ENCODE measurements around the gene AKT1.
"Not testable (repeated sequence)": the region's sequence is repeated elsewhere in the genome, so short reads cannot be mapped to it uniquely, and the experiment has no call there.

The AKT1 gene

DNA sequence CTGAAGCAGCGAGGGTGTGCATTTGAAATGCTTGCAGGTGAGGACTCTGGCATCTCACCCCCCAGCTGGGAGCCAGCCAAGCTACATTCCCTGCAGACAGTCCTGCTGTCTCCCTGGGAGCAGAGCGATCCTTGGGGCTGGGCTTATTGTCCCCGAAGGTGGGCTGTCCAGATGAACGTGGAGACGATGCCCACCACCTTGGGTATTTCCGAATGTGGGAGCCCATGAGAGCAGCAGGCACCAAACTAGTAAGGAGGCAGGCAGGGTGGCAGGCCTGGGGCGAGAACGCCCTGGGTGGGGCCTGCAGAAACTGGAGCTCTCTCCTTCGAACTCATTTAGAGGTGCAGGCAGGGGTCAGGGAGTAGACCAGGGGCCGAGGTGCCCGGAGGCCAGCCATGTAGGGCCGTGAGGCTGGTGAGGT is 23.8 kb upstream of the AKT1 start:
- no peak for FAIRE-seq

DNA sequence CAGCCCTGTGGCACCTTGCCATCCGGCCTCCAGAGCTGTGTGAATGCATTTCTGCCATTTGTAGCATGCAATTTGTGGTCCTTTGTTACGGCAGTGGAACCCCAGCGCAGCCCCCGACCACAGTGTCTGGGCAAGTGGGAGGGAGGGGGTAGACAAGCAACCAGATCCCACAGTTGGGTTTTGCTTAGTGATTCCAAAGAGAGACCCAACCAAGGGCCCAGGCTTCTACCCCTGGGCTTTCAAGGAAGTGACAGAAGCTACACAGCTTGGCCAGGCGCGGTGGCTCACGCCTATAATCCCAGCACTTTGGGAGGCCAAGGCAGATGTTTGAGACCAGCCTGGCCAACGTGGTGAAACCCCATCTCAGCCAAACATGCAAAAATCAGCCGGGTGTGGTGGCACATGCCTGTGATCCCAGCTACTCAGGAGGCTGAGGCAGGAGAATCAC is 23.2 kb upstream of the AKT1 start:
- no peak for DNase-seq (ENCODE audit: low spot score)
- no peak for FAIRE-seq

More for the DNA sequence above, 23.8 kb upstream of the AKT1 start:
- no peak for DNase-seq (ENCODE audit: low spot score)

DNA sequence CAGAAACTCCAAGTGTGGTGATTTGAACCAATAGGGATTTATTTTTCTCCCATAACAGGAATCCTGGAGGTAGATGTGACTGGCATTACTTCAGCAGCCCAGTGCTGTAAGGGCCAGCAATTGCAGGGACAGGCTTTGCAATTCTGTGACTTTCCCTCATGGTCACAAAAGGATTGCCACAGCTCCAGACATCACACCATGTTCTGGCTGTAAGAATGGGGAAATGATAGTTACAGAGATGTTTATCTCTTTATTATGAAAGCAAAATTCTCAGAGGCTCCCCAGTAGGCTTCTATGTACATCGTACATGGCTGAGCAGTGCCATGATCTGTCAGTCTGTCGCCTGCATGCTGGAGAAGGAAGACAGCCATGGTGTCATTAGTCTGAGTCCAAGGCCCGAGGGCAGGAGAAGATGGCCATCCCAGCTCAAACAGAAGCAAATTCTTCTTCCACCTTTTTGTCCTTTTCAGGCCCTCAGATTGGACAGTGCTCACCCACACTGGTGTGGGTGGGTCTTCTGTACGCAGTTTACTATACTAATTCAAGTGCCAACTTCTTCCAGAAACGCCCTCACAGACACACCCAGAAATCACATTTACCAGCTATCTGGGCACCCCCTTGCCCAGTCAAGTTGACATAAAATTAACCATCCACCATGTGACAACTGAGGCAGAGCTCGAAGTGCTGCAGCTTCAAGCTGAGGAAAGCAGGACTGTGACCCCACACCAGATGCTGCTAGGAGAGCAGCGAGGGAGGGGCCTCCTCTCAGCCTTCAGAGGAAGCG is 22.6 kb upstream of the AKT1 start:
- DNase-seq (ENCODE audit: low spot score) (no peak), FAIRE-seq (no peak)

DNA sequence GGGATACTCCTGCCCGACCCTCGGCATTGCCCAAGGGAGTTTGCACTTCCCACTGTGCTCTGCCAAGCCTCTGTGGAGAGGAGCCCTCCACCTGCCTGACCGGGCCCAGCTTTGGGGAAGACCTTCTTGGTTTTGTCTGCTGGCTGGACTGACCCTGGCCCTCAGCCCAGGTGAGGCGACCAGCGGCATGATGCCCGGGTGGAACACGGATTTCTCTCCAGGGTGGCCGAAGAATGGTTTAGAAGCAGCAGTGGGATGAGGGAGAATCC is 21.0 kb upstream of the AKT1 start:
- DNase-seq (ENCODE audit: low spot score) (no peak), FAIRE-seq (no peak)

DNA sequence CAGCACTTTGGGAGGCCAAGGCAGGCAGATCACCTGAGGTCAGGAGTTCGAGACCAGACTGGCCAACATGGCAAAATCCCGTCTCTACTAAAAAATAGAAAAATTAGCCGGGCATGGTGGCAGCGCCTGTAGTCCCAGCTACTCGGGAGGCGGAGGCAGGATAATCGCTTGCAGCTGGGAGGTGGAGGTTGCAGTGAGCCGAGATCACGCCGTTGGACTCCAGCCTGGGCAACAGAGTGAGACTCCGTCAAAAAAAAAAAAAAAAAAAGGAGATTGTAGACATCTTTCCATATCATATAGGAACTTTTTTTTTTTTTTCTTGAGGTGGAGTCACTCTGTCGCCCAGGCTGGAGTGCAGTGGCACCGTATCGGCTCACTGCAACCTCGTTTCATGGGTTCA is 19.2 kb upstream of the AKT1 start:
- not testable (repeated sequence) for FAIRE-seq; DNase-seq (ENCODE audit: low spot score)

DNA sequence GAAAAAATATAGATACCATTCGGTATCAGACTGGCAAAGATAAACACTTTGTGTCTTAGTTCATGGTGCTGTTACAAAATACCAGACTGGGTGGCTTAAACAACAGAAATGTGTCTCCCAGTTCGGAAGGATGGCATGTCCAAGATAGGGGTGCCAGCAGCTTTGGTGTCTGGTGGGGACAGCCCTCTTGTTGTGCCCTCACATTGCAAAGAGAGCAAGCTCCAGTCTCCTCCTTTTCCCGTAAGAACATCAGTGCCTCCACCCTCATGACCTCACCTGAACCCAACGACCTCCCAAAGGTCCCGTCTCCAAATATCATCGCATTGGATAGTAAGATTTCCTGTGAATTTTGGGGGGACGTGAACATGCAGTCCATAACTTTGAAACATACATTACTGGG is 17.7 kb upstream of the AKT1 start:
- no peak for DNase-seq (ENCODE audit: low spot score)
- FAIRE-seq, result no peak

DNA sequence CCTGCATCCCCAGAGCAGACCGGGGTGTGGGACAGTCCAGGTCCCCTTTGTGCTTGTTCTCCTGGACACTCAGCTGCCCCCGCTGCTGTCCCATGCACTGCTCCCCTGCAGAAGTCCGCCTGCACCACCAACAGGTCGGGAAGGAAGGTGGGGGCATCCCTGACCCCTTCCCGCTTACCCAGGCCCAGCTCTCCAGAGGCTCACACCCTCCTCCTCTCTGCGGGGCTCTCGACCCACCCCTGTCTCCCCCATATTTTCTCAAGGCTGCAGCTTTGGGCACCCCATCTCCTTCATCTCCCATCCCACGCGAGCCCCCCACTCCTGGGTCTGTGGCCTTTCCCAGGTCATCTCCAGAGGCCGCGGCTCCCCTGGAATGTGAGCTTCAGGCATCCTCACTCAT is 14.8 kb upstream of the AKT1 start:
- DNase-seq (ENCODE audit: low spot score), result no peak
- FAIRE-seq, result no peak

DNA sequence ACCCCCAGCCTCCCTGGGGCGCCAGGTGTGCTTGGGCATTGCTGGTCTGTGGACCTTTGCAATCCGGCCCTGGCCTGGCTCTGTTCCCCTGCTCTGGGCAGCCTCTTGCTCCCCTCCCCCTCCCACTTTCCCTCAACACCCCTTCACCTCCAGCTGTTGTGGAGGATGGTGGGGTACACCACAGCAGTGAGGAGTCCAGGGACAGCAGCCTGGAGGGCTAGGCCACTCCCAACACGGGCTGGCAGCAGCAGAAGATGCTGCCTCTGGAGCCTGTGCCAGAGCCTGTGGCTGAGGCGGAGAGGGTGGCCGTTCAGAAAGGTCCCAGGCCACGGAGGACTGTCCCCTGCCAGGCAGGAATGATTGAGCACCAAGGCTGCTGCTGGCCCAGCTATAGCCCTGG is 12.9 kb upstream of the AKT1 start:
- DNase-seq (ENCODE audit: low spot score), result no peak
- FAIRE-seq, result no peak

DNA sequence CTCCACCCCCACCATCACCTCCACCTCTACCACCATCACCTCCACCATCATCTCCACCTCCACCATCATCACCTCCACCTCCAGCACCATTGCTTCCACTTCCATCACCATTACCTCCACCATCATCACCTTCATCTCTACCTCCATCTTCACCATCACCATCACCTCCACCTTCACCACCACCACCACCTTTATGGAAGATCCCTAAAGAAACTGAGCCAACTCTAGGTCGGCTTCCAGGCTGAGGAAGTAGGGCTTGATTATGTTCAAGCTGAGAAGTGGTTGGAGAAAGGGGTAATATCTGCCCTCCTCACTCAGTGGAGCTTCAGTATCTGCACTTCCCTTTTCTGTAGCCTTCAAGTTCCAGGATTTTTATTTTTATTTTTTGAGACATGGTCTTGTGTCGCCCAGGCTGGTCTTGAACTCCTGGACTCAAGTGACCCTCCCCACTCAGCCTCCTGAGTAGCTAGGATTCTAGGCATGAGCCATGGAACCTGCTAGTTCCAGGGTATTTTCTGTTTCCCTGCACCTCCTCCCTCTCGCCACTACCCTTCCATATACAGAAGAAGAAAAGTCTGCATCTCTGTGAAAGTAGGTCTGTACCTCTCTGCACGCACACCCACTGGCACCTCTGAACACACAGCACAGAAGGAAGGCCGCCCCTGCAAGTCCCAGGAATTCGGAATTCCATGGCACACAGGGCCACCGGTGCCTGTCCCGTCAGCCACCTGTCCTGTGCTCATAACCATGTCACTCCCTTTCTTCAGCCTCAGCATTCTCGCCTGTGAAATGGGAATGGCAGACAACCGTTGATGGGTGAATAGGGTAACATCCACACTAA is 11.3 kb upstream of the AKT1 start:
- DNase-seq (ENCODE audit: low spot score), result no peak
- no peak for FAIRE-seq

DNA sequence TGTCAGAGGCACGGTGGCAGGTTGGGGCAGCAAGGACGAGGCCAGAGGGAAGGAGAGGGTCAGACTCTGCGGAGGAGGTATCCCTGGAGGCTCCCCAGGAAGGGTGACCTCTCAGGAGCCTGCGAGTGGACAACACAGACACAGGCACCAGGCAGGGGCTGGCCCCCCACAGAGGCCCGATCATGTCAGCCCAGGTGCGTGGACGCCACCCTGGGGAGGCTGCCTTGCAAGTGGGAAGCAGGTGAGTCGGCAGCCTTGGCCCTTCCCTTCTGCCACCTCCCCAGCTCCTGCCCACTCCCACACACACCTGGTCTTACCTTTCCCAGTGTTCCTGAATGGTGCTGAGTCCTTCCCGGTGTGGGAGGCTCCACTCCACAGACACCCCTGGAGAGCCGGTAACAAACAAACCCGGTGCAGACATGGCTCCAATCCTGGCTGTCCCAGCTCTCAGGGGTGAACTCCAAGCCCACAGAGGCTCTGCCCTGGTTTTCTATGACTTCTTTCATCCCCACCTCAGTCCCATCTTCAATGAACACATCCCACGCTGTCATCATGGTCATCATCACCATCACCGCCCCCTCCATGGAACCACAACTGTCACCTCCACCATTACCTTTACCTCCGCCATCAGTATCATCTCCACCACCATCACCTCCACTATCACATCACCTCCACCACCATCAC is 10.5 kb upstream of the AKT1 start:
- DNase-seq (ENCODE audit: low spot score) (no peak), FAIRE-seq (no peak)

DNA sequence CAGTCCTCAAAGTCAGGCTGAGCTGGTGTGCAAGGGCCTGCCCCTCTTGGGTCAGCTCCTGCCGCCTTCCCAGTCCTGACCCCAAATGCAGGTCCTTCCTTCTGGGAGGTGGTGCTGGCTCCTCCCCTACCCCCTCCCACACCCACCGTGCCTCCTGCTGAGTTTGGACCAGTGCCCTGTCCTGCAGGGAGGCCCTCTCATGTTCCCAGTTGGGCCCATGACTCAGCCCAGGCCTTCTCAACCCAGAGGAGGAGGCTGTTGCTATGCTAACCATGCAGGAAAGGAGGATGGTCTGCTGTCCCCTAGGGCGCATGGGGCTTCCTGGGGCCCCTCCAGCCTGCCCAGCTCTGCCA is 9.8 kb upstream of the AKT1 start:
- peak; percentile 55 for DNase-seq (ENCODE audit: low spot score)

DNA sequence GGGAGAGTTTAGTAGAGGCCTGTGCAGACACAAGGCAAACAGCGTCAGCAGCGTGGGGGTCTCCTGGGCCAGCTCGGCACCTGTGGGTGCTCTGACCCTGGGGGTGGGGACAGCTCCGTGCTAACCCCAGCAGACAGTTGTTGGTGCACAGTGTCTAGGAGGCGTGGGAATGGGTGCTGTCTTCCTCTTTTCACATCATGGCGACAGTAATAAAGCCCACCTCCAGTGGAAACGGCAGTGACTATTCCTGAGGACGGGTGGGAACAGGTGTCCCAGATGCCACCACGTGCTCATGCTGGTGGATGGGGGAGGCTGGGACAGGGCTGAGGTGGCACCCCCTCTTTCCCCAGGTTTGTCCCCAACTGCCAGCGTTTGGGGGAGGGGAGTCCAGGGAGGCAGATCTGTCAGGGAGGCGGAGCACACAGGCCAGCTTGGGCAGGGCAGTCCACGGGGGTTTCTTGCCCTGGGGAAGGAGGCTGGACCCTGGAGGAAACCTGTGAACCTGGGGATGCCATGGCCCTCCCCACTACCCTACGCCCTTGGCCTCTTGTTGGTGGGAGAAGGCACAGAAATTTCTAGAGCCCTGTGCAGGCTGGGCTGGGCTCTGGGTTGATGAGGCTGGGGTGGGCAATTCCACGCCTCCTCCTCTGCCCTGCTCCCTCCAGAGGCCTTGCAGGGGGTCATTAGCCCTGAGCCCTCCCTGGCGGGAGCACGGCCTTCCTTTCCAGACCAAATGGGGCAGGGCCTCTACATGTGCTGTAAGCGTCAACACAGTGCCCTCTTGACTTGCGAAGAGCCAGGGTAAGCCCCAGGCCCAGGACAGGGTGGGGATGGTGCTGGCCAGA is 9.2 kb upstream of the AKT1 start:
- FAIRE-seq (no peak), DNase-seq (ENCODE audit: low spot score) (no peak)

More for the DNA sequence above, 9.8 kb upstream of the AKT1 start:
- FAIRE-seq, result no peak

DNA sequence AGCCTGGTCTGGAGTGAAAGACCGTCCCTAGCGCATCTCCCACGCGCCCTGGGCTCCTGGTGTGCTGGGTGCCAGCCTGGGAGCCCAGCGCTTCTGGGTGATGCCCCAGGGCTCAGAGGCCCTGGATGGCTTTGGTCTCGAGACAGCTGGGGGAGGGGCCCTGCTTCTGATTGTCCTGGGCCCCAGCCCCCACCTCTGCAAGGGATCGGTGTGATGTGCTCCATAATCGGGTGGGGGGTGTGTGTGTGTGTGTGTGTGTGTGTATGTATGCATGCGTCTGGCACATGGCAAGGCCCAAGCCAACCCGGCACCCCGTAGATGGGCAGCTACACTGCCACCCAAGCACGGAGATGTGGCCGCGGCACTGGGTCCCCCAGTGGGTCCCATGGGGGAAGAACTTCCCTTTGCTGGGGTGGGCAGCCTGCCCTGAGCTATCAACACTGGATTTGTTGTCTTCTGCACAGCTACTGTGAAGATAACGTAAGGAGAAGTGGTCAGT is 8.4 kb upstream of the AKT1 start:
- FAIRE-seq (no peak), DNase-seq (ENCODE audit: low spot score) (no peak)

DNA sequence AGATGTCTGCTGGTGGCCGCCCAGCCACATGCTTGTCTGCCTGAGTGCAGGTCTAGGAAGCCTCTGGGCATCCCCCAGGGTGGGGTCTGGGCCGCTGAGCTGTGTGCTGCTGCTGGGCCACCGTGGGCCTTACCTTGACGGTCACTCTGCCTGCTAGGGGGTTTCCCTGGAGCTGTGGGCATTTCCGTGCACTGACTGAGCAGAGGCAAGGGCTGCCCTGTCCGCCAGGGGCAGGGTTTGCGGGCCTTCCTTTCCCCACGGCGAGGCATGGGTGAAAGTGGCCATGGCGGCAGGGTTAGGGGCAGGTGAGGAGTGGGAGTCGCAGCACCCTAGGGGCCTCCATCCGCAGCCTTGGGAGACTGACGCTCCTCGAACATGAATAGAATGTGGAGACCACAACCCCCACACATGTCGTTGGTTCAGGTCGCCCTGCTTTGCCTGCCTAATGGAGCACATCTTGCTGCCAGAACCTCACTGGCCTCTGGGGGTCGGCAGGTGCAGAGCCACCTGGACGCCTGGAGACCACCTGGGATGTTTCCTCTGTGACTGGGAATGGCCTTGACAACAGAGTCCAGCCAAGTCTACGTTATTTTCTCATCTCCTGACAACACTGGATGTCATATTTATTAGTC is 7.8 kb upstream of the AKT1 start:
- DNase-seq (ENCODE audit: low spot score) (peak; percentile 8), FAIRE-seq (no peak)

DNA sequence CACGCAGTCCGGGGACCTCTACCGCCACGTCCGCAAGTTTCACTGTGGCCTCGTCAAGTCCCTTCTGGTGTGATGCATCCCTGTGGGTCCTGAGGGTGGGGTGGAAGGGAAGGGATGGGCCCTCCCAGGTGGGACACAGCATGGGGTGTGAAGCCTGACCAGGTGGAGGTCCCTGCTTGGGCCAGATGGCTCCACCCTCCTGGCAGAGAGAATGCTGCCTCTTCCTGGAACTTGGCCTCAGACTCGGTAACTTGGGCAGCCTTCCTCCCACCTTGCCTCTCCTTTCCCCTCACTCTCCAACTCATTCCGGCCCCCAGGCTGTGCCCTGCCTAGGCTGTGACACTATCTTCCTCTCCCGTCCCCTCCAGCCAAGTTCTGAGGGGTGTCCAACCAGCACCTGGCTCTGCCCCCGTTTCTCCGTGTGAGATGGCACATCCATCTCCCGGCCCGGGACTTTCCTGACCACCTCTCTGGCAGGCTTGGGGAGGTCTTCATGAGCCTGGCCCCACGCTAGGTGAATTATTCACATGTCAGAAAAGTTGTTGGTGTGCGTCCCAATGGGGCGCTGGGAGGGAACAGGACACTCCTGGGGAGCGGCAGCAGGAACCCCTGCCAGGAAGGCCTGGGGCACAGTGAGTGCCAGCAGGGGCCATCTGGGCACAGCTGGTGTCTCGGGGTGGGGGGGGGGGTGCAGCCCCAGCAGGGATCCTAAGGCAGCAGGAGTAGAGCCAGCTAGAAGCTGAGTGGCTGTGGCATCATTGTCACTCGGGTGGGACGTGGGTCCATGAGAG is 7.0 kb upstream of the AKT1 start:
- DNase-seq (ENCODE audit: low spot score) (no peak), FAIRE-seq (no peak)

DNA sequence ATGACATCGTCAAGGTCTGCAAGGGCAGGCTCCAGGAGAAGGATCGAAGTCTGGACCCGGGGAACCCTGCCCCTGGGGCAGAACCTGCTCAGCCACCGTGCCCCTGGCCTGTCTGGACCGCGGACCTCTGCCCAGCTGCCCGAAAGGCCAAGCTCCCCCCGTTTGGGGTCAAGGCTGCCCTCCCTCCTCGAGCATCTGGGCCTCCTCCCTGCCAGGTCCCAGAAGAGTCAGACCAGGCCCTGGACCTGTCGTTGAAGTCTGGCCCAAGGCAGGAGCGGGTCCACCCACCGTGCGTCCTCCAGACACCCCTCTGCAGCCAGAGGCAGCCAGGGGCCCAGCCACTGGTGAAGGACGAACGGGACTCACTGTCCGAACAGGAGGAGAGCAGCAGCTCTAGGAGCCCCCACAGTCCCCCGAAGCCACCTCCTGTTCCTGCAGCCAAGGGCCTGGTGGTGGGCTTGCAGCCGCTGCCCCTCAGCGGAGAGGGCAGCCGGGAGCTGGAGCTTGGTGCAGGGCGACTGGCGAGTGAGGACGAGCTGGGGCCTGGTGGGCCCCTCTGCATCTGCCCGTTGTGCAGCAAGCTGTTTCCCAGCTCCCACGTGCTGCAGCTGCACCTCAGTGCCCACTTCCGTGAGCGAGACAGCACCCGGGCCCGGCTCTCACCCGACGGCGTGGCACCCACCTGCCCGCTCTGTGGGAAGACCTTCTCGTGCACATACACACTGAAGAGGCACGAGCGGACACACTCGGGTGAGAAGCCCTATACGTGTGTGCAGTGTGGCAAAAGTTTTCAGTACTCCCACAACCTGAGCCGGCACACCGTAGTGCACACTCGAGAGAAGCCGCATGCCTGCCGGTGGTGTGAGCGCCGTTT is 6.2 kb upstream of the AKT1 start:
- FAIRE-seq (no peak), DNase-seq (ENCODE audit: low spot score) (no peak)

DNA sequence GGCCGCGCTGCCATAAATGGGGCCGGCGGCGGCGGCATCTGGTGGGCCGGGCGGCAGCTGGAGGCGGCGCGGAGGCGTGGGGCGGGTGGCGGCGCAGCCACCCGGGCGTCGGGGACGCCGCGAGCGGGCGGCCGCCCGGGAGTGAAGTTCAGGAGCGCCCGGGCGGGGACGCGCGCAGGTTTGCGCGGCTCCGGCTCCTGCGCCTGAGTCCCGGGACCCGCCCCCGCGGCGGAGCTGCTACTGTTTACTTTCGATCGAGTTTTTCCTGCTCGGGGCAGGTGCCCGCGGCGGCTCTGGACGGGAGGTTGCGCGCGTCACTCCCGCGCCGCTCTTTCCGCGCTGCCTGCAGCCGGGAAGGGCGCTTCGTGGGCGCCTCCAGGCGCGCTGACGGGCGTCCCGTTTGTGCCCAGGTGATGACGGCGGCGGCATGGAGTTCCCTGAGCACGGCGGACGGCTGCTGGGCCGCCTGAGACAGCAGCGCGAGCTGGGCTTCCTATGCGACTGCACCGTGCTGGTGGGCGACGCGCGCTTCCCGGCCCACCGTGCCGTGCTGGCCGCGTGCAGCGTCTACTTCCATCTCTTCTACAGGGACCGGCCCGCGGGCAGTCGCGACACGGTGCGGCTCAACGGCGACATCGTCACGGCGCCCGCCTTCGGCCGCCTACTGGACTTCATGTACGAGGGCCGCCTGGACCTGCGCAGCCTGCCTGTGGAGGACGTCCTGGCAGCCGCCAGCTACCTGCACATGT is 5.4 kb upstream of the AKT1 start, which contains the start of gene ZBTB42:
Gene ZBTB42 (plus strand): TSS at position 331 of the 749 bp plus-strand sequence. CDS start 97 bp downstream, at position 428.
- FAIRE-seq (no peak), DNase-seq (ENCODE audit: low spot score) (peak; percentile 10)

All from RCC 7860 (cell line).